B cell (primary cell): ENCODE measurements around the gene RFPL4A.

ENCODE experiments used
- CTCF ChIP-seq: fragments of 200-600 bp; IDR thresholded peaks from one replicate; pipeline ENCODE4 v1.8.0; 2022; ENCODE audit warnings: antibody characterized with exemption, mild to moderate bottlenecking
- EZH2 ChIP-seq: IDR thresholded peaks from 2 replicates; pipeline ENCODE4 v1.6.1; 2012; ENCODE audit warnings: borderline replicate concordance, low read depth, mild to moderate bottlenecking, moderate library complexity, low read length; ENCODE audit not compliant: insufficient read depth, poor library complexity, severe bottlenecking

GRCh38 chr19:55753401-55753800, 5.5 kb upstream of the RFPL4A start:
- TF ChIP-seq CTCF = no peak
- no peak for TF ChIP-seq EZH2
